GM23338 (cell line): ENCODE measurements around the gene TMPRSS3. TPM values are rescaled to one million over a fixed set of nuclear protein-coding genes. Genes with fewer than 3 reads are reported as not detected.

Experiments
- ATAC-seq: fragments of 200-7000 bp; cut with Tn5 transposase; 3 replicates; pipeline ENCODE4 v1.9.1; 2020
- DNase-seq: peaks from one replicate; pipeline ENCODE4 v3.0.0-alpha.2; 2015; ENCODE audit warnings: low spot score
- H2AFZ ChIP-seq: fragments of 200-600 bp; sonication (generic); 2 replicates; pipeline ENCODE4 v1.8.0; 2016; ENCODE audit warnings: antibody characterized with exemption, mild to moderate bottlenecking, moderate library complexity
- H3F3A ChIP-seq: fragments of 200-600 bp; sonication (generic); replicated peaks from 2 replicates; pipeline ENCODE4 v1.8.0; 2017; ENCODE audit warnings: antibody characterized with exemption, mixed run types, low read depth
- H3K27ac ChIP-seq: fragments of 200-600 bp; sonication (generic); 2 replicates; pipeline ENCODE4 v1.6.1; 2016; ENCODE audit warnings: low read depth
- H3K27me3 ChIP-seq: fragments of 200-600 bp; sonication (generic); 2 replicates; pipeline ENCODE4 v1.8.0; 2016; ENCODE audit warnings: mild to moderate bottlenecking, mixed run types, moderate library complexity; ENCODE audit not compliant: insufficient read depth
- H3K36me3 ChIP-seq: fragments of 200-600 bp; sonication (generic); 2 replicates; pipeline ENCODE4 v1.8.0; 2016; ENCODE audit warnings: mild to moderate bottlenecking; ENCODE audit not compliant: insufficient read depth
- H3K4me1 ChIP-seq: fragments of 200-600 bp; sonication (generic); 2 replicates; pipeline ENCODE4 v1.8.0; 2016; ENCODE audit warnings: mild to moderate bottlenecking, moderate library complexity; ENCODE audit not compliant: insufficient read depth
- H3K4me2 ChIP-seq: fragments of 200-600 bp; sonication (generic); 2 replicates; pipeline ENCODE4 v1.7.1; 2017; ENCODE audit warnings: mixed run types
- H3K4me3 ChIP-seq: fragments of 200-600 bp; sonication (generic); 2 replicates; pipeline ENCODE4 v1.6.1; 2016; ENCODE audit warnings: mixed run types
- H3K79me2 ChIP-seq: fragments of 200-600 bp; sonication (generic); replicated peaks from 2 replicates; pipeline ENCODE4 v1.8.0; 2017; ENCODE audit warnings: mild to moderate bottlenecking; ENCODE audit not compliant: insufficient read depth
- H3K9me2 ChIP-seq: fragments of 200-600 bp; sonication (generic); 2 replicates; pipeline ENCODE4 v1.8.0; 2017; ENCODE audit not compliant: insufficient read depth
- H4K20me1 ChIP-seq: fragments of 200-600 bp; sonication (generic); replicated peaks from 2 replicates; pipeline ENCODE4 v1.8.0; 2017; ENCODE audit warnings: mild to moderate bottlenecking; ENCODE audit not compliant: insufficient read depth
- H3K27ac Mint-ChIP-seq: 2 replicates; pipeline ENCODE4 v1.8.0; 2020; ENCODE audit warnings: inconsistent platforms, mild to moderate bottlenecking, moderate library complexity, mixed read lengths
- H3K27me3 Mint-ChIP-seq: 3 replicates; pipeline ENCODE4 v1.8.0; 2022; ENCODE audit warnings: low read depth, mild to moderate bottlenecking, moderate library complexity, mixed read lengths, inconsistent platforms; ENCODE audit not compliant: insufficient read depth, poor library complexity
- H3K36me3 Mint-ChIP-seq: 3 replicates; pipeline ENCODE4 v1.8.0; 2021; ENCODE audit warnings: low read depth, mild to moderate bottlenecking, inconsistent platforms, moderate library complexity, mixed read lengths
- H3K4me1 Mint-ChIP-seq: 3 replicates; pipeline ENCODE4 v1.8.0; 2020; ENCODE audit warnings: mild to moderate bottlenecking, inconsistent platforms, mixed read lengths
- H3K4me3 Mint-ChIP-seq: 3 replicates; pipeline ENCODE4 v1.8.0; 2021; ENCODE audit warnings: moderate library complexity, mild to moderate bottlenecking, inconsistent platforms, mixed read lengths
- H3K9me3 Mint-ChIP-seq: 3 replicates; pipeline ENCODE4 v1.8.0; 2020; ENCODE audit warnings: moderate library complexity, mild to moderate bottlenecking, inconsistent platforms, mixed read lengths
- CREB1 ChIP-seq: fragments of 250-450 bp; sonication (Bioruptor Pico); IDR thresholded peaks from 2 replicates; pipeline ENCODE4 v1.5.0; 2020; ENCODE audit warnings: low read depth, mild to moderate bottlenecking, moderate library complexity
- CTCF ChIP-seq, 2 experiments: fragments of 200-600 bp in 1 of 2; sonication (generic) in 1 of 2; conservative IDR thresholded peaks; 2 replicates each; pipeline versions ENCODE4 v1.5.1 to v1.6.1; 2016 to 2017; ENCODE audit warnings: antibody characterized with exemption in 2 of 2, low read depth in 2 of 2, mild to moderate bottlenecking in 2 of 2, moderate library complexity in 1 of 2
- ETS1 ChIP-seq: IDR thresholded peaks from 2 replicates; pipeline ENCODE4 v1.6.1; 2016; ENCODE audit warnings: antibody characterized with exemption
- EZH2 ChIP-seq: fragments of 200-600 bp; sonication (generic); IDR thresholded peaks from one replicate; pipeline ENCODE4 v1.8.0; 2017; ENCODE audit warnings: antibody characterized with exemption, mild to moderate bottlenecking, low read depth; ENCODE audit not compliant: unreplicated experiment
- EZH2phosphoT487 ChIP-seq: fragments of 200-600 bp; sonication (generic); IDR thresholded peaks from one replicate; pipeline ENCODE4 v1.8.1; 2018; ENCODE audit warnings: antibody characterized with exemption; ENCODE audit not compliant: unreplicated experiment
- JUNB ChIP-seq: IDR thresholded peaks from one replicate; pipeline ENCODE4 v1.6.1; 2016; ENCODE audit warnings: antibody characterized with exemption; ENCODE audit not compliant: unreplicated experiment
- NANOG ChIP-seq: IDR thresholded peaks from 2 replicates; pipeline ENCODE4 v1.6.1; 2016; ENCODE audit warnings: antibody characterized with exemption, borderline replicate concordance
- POLR2AphosphoS5 ChIP-seq: IDR thresholded peaks from 2 replicates; pipeline ENCODE4 v1.6.1; 2016; ENCODE audit warnings: antibody characterized with exemption, low read depth
- REST ChIP-seq: IDR thresholded peaks from one replicate; pipeline ENCODE4 v1.6.1; 2018; ENCODE audit warnings: antibody characterized with exemption; ENCODE audit not compliant: unreplicated experiment
- STAT1 ChIP-seq: IDR thresholded peaks from one replicate; pipeline ENCODE4 v1.6.1; 2016; ENCODE audit warnings: antibody characterized with exemption; ENCODE audit not compliant: unreplicated experiment
- ZNF114 ChIP-seq: fragments of 250-450 bp; sonication (Bioruptor Pico); IDR thresholded peaks from 2 replicates; pipeline ENCODE4 v1.5.0; 2020; ENCODE audit warnings: mild to moderate bottlenecking, moderate library complexity
- ZNF331 ChIP-seq: fragments of 250-450 bp; sonication (Bioruptor Pico); IDR thresholded peaks from 2 replicates; pipeline ENCODE4 v1.5.0; 2020; ENCODE audit warnings: low read depth, mild to moderate bottlenecking, moderate library complexity
- ZNF462 ChIP-seq: fragments of 250-450 bp; sonication (Bioruptor Pico); IDR thresholded peaks from 2 replicates; pipeline ENCODE4 v1.5.0; 2020; ENCODE audit warnings: mild to moderate bottlenecking, moderate library complexity
- polyA plus RNA-seq: library from polyadenylated mRNA; unstranded; fragments of >200 nt; fragmentation: Nextera tagmentation; extraction: Ambion mirVana; gene quantifications from 2 replicates; pipeline ENCODE4 v1.2.1, GENCODE V29; 2016
- total RNA-seq: library from RNA; depleted of rRNA; stranded (reverse); fragments of >200 nt; shearing (Covaris generic); gene quantifications from 2 replicates; pipeline ENCODE4 v1.2.3, GENCODE V29; 2014

The TMPRSS3 gene
- total and polyA plus RNA-seq, 2 experiments from 2014 or later, result 0.17 TPM; not detected in 1

GRCh38 chr21:42390696-42391095 is 5.2 kb downstream of the TMPRSS3 start:
- Mint-ChIP-seq H3K4me3 (no peak overlapping the region), H3K36me3 (peaks cover 8% of the 10 kb centered on the region; the same call in 2 of the 3 replicates)
- no peak for ATAC-seq

More at GRCh38 chr21:42390696-42391095, 5.2 kb downstream of the TMPRSS3 start:
- no peaks in the 10 kb centered on the region for H3K9me2 ChIP-seq
- H3K36me3 ChIP-seq, result no peaks in the 10 kb centered on the region
- TF ChIP-seq STAT1 (no peak), ETS1 (no peak), EZH2 (no peak), EZH2phosphoT487 (no peak), ZNF462 (no peak), CREB1 (no peak), POLR2AphosphoS5 (no peak), ZNF331 (no peak), NANOG (no peak), JUNB (no peak), REST (no peak), ZNF114 (no peak), CTCF (conservative IDR thresholded peaks at IDR 0.05; ENCODE audit: low read depth in 2 of 2) (no peak)
- H3K79me2 ChIP-seq, result no peaks in the 10 kb centered on the region
- no peak for DNase-seq
- Mint-ChIP-seq H3K27ac (no peak overlapping the region), H3K27me3 (peaks cover 5% of the 10 kb centered on the region), H3K4me1 (peaks cover 30% of the 10 kb centered on the region), H3K9me3 (peaks cover 8% of the 10 kb centered on the region; the same call in 2 of the 3 replicates)
- H3K27me3 ChIP-seq, result no peaks in the 10 kb centered on the region
- H3F3A ChIP-seq, result peaks cover 5% of the 10 kb centered on the region; the same call in 1 of the 2 replicates
- no peak overlapping the region for H2AFZ ChIP-seq
- no peak overlapping the region for H3K4me3 ChIP-seq
- H3K4me2 ChIP-seq, result no peak overlapping the region
- H4K20me1 ChIP-seq, result no peaks in the 10 kb centered on the region
- no peak overlapping the region for H3K27ac ChIP-seq
- peaks cover 6% of the 10 kb centered on the region for H3K4me1 ChIP-seq
